Ovary (tissue), 9 donors: ENCODE data around the gene RIN3. TPM values are rescaled to one million over a fixed set of nuclear protein-coding genes. Genes with fewer than 3 reads are reported as not detected.

ENCODE experiments used
- DNase-seq, 5 donors: peaks; one replicate each; pipeline ENCODE4 v3.0.0-alpha.2; 2019 to 2020
- H3K27ac ChIP-seq, 2 donors: fragments of 200-600 bp; one replicate each; pipeline versions ENCODE4 v1.5.1 to v1.8.0; 2019 to 2022
- H3K27me3 ChIP-seq: fragments of 200-600 bp; one replicate; pipeline ENCODE4 v1.8.0; 2022
- H3K36me3 ChIP-seq: fragments of 200-600 bp; sonication (generic); one replicate; pipeline ENCODE4 v1.5.1; 2019
- H3K4me1 ChIP-seq: one replicate; pipeline ENCODE4 v1.8.1; 2013; ENCODE audit warnings: mild to moderate bottlenecking, moderate library complexity; ENCODE audit not compliant: insufficient read depth
- H3K4me3 ChIP-seq: fragments of 200-600 bp; sonication (generic); one replicate; pipeline ENCODE4 v1.5.1; 2017
- H3K9me3 ChIP-seq, 2 donors: fragments of 200-600 bp in 1 of 2; sonication (generic) in 1 of 2; one replicate each; pipeline versions ENCODE4 v1.5.1 to v1.8.1; 2013 to 2019; ENCODE audit warnings: mild to moderate bottlenecking in 1 of 2, moderate library complexity in 1 of 2
- CTCF ChIP-seq, 3 donors: fragments of 450-650 bp in 2 of 3; fragments of 200-600 bp in 1 of 3; IDR thresholded peaks; one replicate each; pipeline versions ENCODE4 v1.5.1 to v1.8.0; 2016 to 2022; ENCODE audit warnings: antibody characterized with exemption in 3 of 3, mild to moderate bottlenecking in 1 of 3
- EP300 ChIP-seq: sonication (generic); formaldehyde crosslinking; IDR thresholded peaks from one replicate; pipeline ENCODE4 v1.6.1; 2017; ENCODE audit warnings: antibody characterized with exemption
- POLR2A ChIP-seq: fragments of 450-650 bp; IDR thresholded peaks from one replicate; pipeline ENCODE4 v1.6.1; 2017; ENCODE audit warnings: antibody characterized with exemption, mild to moderate bottlenecking, moderate library complexity
- WGBS, 3 donors: extraction: QIAGEN DNeasy Blood & Tissue Kit in 1 of 3; methylation state at CpG; one replicate each; pipeline versions ENCODE4 v1.1.5 to v1.1.7; 2013 to 2017; 5-methylcytosine and 5-hydroxymethylcytosine counted together
- intact Hi-C, 4 donors: fragments of 100-400 bp; cut with DNase I; formaldehyde crosslinking; loops; one replicate each; pipeline versions ENCODE4 v1.11.0 to v1.15.1; 2022 to 2023
- polyA plus RNA-seq, 2 donors: library from polyadenylated mRNA; stranded (reverse); fragments of 200-250 nt in 1 of 2; fragments of 350-450 nt in 1 of 2; fragmentation: Illumina TruSeq in 1 of 2; extraction: RNeasy Lipid Tissue Mini Kit (QIAGEN cat#74804) in 1 of 2; gene quantifications; one replicate each; pipeline ENCODE4 v1.2.3, GENCODE V29; 2013 to 2014
- total RNA-seq, 7 donors: library from RNA; depleted of rRNA in 2 of 7; stranded (reverse); fragments of >200 nt in 2 of 7; fragmentation: NEBNext Ultra II Directional in 3 of 7; extraction: Animal tissue kit (Norgen Biotek cat#: 25700) in 3 of 7; gene quantifications; one replicate each; pipeline versions ENCODE4 v1.1.0 to v1.2.4, GENCODE V29; 2016 to 2023
- donor health status: DM: no; HTN: no; CAD: no; lungs with moderate emphysema.
- donor health status: DM: no; HTN: no; CAD: no.
- donor health status: Bipolar disorder and iron deficiency.
- donor health status: DM: yes; HTN: yes; CAD: no.
- donor health status: DM: no; HTN: no; CAD: no.
- donor health status: DM: yes; HTN: yes; CAD: no.

RIN3 gene
- total and polyA plus RNA-seq, 9 donors = 3.8 to 27.9 (median 13.9) TPM

- Histone ChIP-seq H3K9me3 (no peaks in the 10 kb centered on the region), H3K27ac (no peak overlapping the region), H3K4me1 (peaks cover 5% of the 10 kb centered on the region), H3K27me3 (no peaks in the 10 kb centered on the region), H3K4me3 (no peak overlapping the region), H3K36me3 (no peaks in the 10 kb centered on the region)
- no peak for TF ChIP-seq EP300
- no peak for TF ChIP-seq POLR2A
- no peak for TF ChIP-seq CTCF (IDR thresholded peaks at IDR 0.05)
- intact Hi-C loops = no loop called here
- WGBS, 3 donors = 85 to 90% (median 88%) methylated on average over 6 of the region's 6 CpGs
- no peak for DNase-seq
These were observed 10.2 kb downstream of the RIN3 start for GRCh38 chr14:92523752-92524151.

DNA sequence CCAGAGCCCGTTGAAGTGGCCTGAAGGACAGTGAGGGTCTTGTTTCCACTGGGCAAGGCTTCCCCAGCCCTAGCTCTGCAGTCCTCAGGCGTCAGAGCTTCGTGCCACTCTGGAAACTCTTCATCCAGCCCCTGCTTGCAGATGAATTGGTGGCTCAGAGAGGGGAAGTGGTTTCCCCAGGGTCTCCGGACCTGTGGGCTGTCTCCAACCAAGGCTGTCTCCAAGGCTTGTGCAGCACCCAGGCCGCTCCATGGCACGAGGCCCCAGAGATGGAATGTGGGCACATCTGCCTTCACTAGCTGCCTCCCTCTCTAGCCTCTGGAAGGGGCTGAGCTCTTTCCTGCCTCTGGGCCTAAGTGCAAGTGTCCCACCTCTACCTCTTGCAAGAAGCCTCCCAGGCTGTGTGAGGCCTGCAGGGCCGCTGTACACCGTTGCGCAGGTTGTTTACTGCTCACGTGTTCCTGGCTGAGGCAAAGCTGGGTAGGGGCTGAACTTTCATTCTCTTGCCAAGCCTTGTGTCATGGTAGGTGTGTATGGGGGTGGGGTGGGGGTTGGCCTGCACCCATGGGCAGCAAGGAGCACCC, 11.1 kb downstream of the RIN3 start:
- H3K27me3 ChIP-seq = no peaks in the 10 kb centered on the region
- intact Hi-C loops = no loop called here
- no peak for DNase-seq
- WGBS, 3 donors = 84 to 91% (median 88%) methylated on average over 10 of the region's 10 CpGs
- no peak overlapping the region for H3K4me3 ChIP-seq
- no peaks in the 10 kb centered on the region for H3K36me3 ChIP-seq
- TF ChIP-seq CTCF (IDR thresholded peaks at IDR 0.05) (no peak), EP300 (no peak), POLR2A (no peak)
- peaks cover 5% of the 10 kb centered on the region for H3K4me1 ChIP-seq
- no peaks in the 10 kb centered on the region for H3K9me3 ChIP-seq
- no peak overlapping the region for H3K27ac ChIP-seq

DNA sequence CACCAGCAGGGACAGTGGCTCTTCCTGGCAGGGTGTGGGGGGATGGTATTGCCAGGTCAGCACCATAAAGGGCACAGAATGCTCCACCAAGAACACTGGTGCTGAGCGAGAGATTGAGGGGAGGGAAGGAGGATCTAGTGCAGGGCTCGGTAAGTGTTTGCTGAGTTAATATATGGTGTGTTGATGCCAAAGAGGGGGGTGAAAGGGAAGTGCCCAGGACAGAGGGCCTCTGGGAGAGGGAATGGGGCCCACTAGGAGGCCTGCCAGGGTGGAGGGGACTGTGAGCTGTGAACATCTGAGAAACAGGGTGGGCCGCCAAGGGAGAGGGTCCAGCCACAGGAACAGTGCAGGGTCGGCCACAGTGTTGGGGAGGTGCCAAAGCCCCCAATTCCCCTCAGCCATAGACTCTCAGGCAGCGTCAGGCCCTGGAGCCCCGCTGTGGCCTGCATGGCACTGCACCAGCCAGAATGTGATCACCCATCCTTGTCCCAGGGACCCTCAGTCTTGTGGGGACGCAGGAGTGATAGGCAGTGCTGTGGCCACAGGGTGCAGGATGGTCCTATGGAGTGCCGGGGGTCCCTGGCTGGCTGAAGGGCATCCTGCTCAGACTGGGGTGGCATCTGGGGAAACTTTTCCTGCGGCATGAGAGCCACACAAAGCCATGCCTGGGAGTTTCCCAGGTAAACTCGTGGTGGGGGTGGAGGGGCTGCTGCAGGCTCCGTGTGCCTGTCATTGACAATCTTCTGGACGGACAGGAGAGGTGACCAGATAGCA, 11.9 kb downstream of the RIN3 start:
- no peak for DNase-seq
- intact Hi-C loops = no loop called here

GRCh38 chr14:92527721-92528120, 14.1 kb downstream of the RIN3 start:
- no peak for DNase-seq
- WGBS, 3 donors = 85 to 88% (median 87%) methylated on average over 14 of the region's 14 CpGs
- TF ChIP-seq CTCF (IDR thresholded peaks at IDR 0.05) = no peak
- TF ChIP-seq EP300 = no peak
- no peak for TF ChIP-seq POLR2A
- Histone ChIP-seq H3K4me1 (peaks cover 6% of the 10 kb centered on the region), H3K27me3 (no peaks in the 10 kb centered on the region), H3K4me3 (no peak overlapping the region), H3K27ac (no peak overlapping the region), H3K36me3 (no peaks in the 10 kb centered on the region), H3K9me3 (no peaks in the 10 kb centered on the region)
- intact Hi-C loops = no loop called here

More for the DNA sequence above, 11.9 kb downstream of the RIN3 start:
- Histone ChIP-seq H3K4me1 (peaks cover 5% of the 10 kb centered on the region), H3K27me3 (no peaks in the 10 kb centered on the region), H3K36me3 (no peaks in the 10 kb centered on the region), H3K27ac (no peak overlapping the region), H3K9me3 (no peaks in the 10 kb centered on the region), H3K4me3 (no peak overlapping the region)
- no peak for TF ChIP-seq CTCF (IDR thresholded peaks at IDR 0.05)
- TF ChIP-seq POLR2A = no peak
- TF ChIP-seq EP300 = no peak
- 92 to 94% (median 92%) methylated on average over 12 of the region's 12 CpGs for WGBS, 3 donors
